Neuronal stem cell (in vitro differentiated cells): Measurements from ENCODE around the gene SLCO2A1.

Experiments used
- DNase-seq: peaks from one replicate; pipeline ENCODE4 v3.0.0-alpha.2; 2013; ENCODE audit warnings: low spot score
- H2AFZ ChIP-seq: one replicate; pipeline ENCODE4 v1.6.1; 2013; ENCODE audit warnings: mild to moderate bottlenecking, low read length, inconsistent platforms
- H2AK5ac ChIP-seq: 2 replicates; pipeline ENCODE4 v1.6.1; 2013; ENCODE audit warnings: low read depth, mild to moderate bottlenecking, inconsistent platforms, low read length, moderate library complexity, mixed read lengths
- H2BK120ac ChIP-seq: 2 replicates; pipeline ENCODE4 v1.6.1; 2013; ENCODE audit warnings: low read depth, mild to moderate bottlenecking, inconsistent platforms, low read length, moderate library complexity, mixed read lengths
- H2BK12ac ChIP-seq: one replicate; pipeline ENCODE4 v1.6.1; 2013; ENCODE audit warnings: low read length, inconsistent platforms
- H2BK15ac ChIP-seq: 2 replicates; pipeline ENCODE4 v1.6.1; 2013; ENCODE audit warnings: mild to moderate bottlenecking, low read length, inconsistent platforms, mixed read lengths
- H2BK5ac ChIP-seq: one replicate; pipeline ENCODE4 v1.6.1; 2013; ENCODE audit warnings: inconsistent platforms, mild to moderate bottlenecking, low read length, moderate library complexity
- H3K14ac ChIP-seq: one replicate; pipeline ENCODE4 v1.6.1; 2013; ENCODE audit warnings: low read length, inconsistent platforms
- H3K18ac ChIP-seq: 2 replicates; pipeline ENCODE4 v1.6.1; 2013; ENCODE audit warnings: low read length, inconsistent platforms
- H3K23ac ChIP-seq: 2 replicates; pipeline ENCODE4 v1.6.1; 2013; ENCODE audit warnings: low read depth, mild to moderate bottlenecking, mixed read lengths, low read length, inconsistent platforms; ENCODE audit not compliant: poor library complexity
- H3K27ac ChIP-seq: replicated peaks from 3 replicates; pipeline ENCODE4 v1.5.1; 2013; ENCODE audit warnings: low read length, inconsistent platforms
- H3K27me3 ChIP-seq, 3 experiments: 2 replicates each; pipeline ENCODE4 v1.6.1; 2013; ENCODE audit warnings: low read length in 3 of 3, mild to moderate bottlenecking in 2 of 3, inconsistent platforms in 1 of 3, low read depth in 1 of 3, mixed read lengths in 1 of 3, moderate library complexity in 1 of 3; ENCODE audit not compliant: control insufficient read depth in 3 of 3, insufficient read depth in 3 of 3
- H3K36me3 ChIP-seq, 2 donors: replicated peaks in 1 of 2; 2 replicates each; pipeline ENCODE4 v1.6.1; 2013; ENCODE audit warnings: low read length in 2 of 2; ENCODE audit not compliant: control insufficient read depth in 2 of 2, insufficient read depth in 2 of 2
- H3K4ac ChIP-seq: 2 replicates; pipeline ENCODE4 v1.6.1; 2013; ENCODE audit warnings: inconsistent platforms, mild to moderate bottlenecking, low read length, moderate library complexity
- H3K4me1 ChIP-seq, 2 donors: 1 replicate in 1 of 2; 2 replicates in 1 of 2; pipeline ENCODE4 v1.6.1; 2013; ENCODE audit warnings: low read length in 2 of 2, low read depth in 1 of 2; ENCODE audit not compliant: control insufficient read depth in 2 of 2, insufficient read depth in 1 of 2
- H3K4me2 ChIP-seq: one replicate; pipeline ENCODE4 v1.6.1; 2013; ENCODE audit warnings: mild to moderate bottlenecking, low read length, inconsistent platforms; ENCODE audit not compliant: insufficient read depth, poor library complexity, severe bottlenecking
- H3K4me3 ChIP-seq, 2 donors: 2 replicates each; pipeline ENCODE4 v1.5.1; 2013; ENCODE audit warnings: low read length in 2 of 2, mild to moderate bottlenecking in 2 of 2, inconsistent platforms in 1 of 2, moderate library complexity in 1 of 2
- H3K79me1 ChIP-seq: one replicate; pipeline ENCODE4 v1.6.1; 2013; ENCODE audit warnings: low read depth, mild to moderate bottlenecking, inconsistent platforms, low read length, moderate library complexity
- H3K9ac ChIP-seq: one replicate; pipeline ENCODE4 v1.6.1; 2013; ENCODE audit warnings: mild to moderate bottlenecking, low read depth, low read length, inconsistent platforms; ENCODE audit not compliant: poor library complexity
- H3K9me3 ChIP-seq, 2 donors: replicated peaks in 1 of 2; 2 replicates each; pipeline versions ENCODE3 to v1.6.1; 2013; ENCODE audit warnings: low read length in 2 of 2, mild to moderate bottlenecking in 2 of 2, inconsistent platforms in 1 of 2, low read depth in 1 of 2, mixed read lengths in 1 of 2, moderate library complexity in 1 of 2; ENCODE audit not compliant: control insufficient read depth in 2 of 2, insufficient read depth in 1 of 2
- H4K8ac ChIP-seq: one replicate; pipeline ENCODE4 v1.6.1; 2013; ENCODE audit warnings: low read depth, mild to moderate bottlenecking, inconsistent platforms, low read length, moderate library complexity
- H4K91ac ChIP-seq: one replicate; pipeline ENCODE4 v1.6.1; 2013; ENCODE audit warnings: low read length, low read depth, mild to moderate bottlenecking, inconsistent platforms; ENCODE audit not compliant: poor library complexity
- WGBS, 2 donors: extraction: QIAGEN DNeasy Blood & Tissue Kit; methylation state at CpG; one replicate each; pipeline ENCODE4 v1.1.7; 2013; ENCODE audit warnings: missing lambda C conversion rate in 2 of 2, mixed read lengths in 1 of 2; ENCODE audit not compliant: insufficient read length in 2 of 2, insufficient replicate concordance in 1 of 2; ENCODE audit errors: extremely low coverage in 2 of 2; 5-methylcytosine and 5-hydroxymethylcytosine counted together

The SLCO2A1 gene

DNA sequence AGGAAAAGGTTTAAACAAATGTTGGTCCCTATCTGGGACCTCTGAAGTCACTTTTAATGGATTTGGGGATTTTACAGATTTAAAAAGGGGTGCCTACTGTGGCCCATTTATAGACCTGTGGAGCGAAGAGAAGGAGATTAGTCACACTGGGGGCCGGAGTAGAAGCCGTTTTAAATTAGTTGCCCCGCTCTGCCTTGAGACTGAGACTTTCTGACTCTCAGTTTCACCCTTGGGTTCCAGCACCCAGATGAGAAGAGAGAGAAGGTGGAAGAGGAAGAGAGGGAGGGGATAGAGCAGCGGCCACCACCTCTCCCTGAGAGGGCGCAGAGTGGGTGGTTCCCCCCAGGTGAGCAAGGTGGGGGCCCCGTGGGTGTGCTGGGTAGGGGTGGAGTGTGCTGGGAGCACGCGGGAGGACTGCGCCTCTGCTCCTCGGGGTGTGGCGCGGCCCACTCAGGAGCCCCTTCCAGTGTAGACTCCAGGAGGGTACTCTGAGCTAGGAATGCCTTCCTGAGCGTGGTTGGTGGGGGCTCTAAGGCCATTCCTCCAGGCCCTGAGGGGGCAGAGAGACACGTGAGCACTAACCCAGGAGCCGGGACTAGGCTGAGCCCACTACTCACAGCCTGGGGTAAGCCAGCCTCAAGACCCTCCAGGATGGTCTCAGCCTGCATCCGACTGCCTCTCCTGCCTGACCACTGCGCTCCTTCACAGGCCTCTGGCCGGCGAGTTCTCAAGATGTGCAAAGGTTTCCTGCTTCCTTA, 101.4 kb downstream of the SLCO2A1 start:
- Histone ChIP-seq H3K79me1 (no peaks in the 10 kb centered on the region), H4K8ac (no peak overlapping the region), H3K27me3 (peaks cover 0 to 45% (median 16%) of the 10 kb centered on the region in 3 experiments), H3K4me3 (no peak overlapping the region), H3K9ac (no peak overlapping the region), H2BK15ac (no peak overlapping the region), H3K23ac (no peak overlapping the region), H3K4me2 (peak overlapping the region; percentile 91), H3K14ac (no peak overlapping the region), H3K27ac (no peak overlapping the region), H3K4ac (no peak overlapping the region), H2AK5ac (peak overlapping the region; percentile 9), H2BK120ac (no peak overlapping the region), H3K4me1 (peaks cover 0 to 3% of the 10 kb centered on the region in 2 donors), H3K18ac (no peak overlapping the region), H2BK5ac (no peak overlapping the region), H3K9me3 (no peaks in the 10 kb centered on the region), H2BK12ac (no peak overlapping the region), H3K36me3 (no peaks in the 10 kb centered on the region), H2AFZ (peak overlapping the region; percentile 92), H4K91ac (no peak overlapping the region)
- no peak for DNase-seq
- WGBS, 2 donors = no CpG with 5 or more reads among the region's 20 CpGs

DNA sequence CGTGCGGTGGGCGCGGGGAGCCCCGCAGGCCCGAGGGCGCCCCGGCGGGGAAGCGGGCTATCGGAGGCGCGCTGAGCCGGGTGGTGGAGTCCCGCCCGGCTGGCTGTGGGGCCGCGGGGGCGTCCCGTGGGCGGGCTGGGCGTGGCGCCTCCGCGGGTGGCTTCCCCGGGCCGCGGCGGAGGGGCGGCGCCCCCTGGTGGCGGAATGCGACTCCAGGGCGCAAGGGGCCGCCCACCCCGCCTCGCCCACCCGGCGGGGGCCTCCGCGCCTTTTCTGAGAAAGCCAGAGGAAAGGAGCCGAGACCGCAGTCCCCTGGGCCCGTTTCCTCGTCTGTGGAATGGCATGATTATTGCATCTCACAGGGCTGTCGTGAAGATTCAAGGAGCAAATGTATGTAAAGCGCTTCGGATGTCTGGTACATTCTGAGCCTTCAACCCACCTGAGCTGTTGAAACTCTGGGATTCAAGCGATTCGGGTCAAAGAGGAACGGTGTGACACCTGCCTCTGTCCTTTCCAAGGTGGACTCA, 102.1 kb downstream of the SLCO2A1 start:
- H3K23ac ChIP-seq = no peak overlapping the region
- no peaks in the 10 kb centered on the region for H3K9me3 ChIP-seq
- peak overlapping the region; percentile 92 for H2AFZ ChIP-seq
- no CpG with 5 or more reads among the region's 51 CpGs for WGBS, 2 donors
- no peaks in the 10 kb centered on the region for H3K36me3 ChIP-seq
- H2BK120ac ChIP-seq = peak overlapping the region; percentile 51
- peak overlapping the region; percentile 91 for H3K4me2 ChIP-seq
- H3K4me1 ChIP-seq = peaks cover 0 to 3% of the 10 kb centered on the region in 2 donors
- no peak overlapping the region for H3K14ac ChIP-seq
- H2AK5ac ChIP-seq = no peak overlapping the region
- H3K9ac ChIP-seq = peak overlapping the region; percentile 24
- peak overlapping the region; percentile 34 for H2BK15ac ChIP-seq
- no peaks in the 10 kb centered on the region for H3K79me1 ChIP-seq
- no peak overlapping the region for H4K8ac ChIP-seq
- no peak overlapping the region for H3K27ac ChIP-seq
- no peak overlapping the region for H2BK5ac ChIP-seq
- peak overlapping the region; percentile 87 for H3K18ac ChIP-seq
- peak overlapping the region; percentile 34 to 77 for H3K4me3 ChIP-seq
- peak; percentile 62 for DNase-seq
- no peak overlapping the region for H3K4ac ChIP-seq
- no peak overlapping the region for H4K91ac ChIP-seq
- H2BK12ac ChIP-seq = no peak overlapping the region
- peaks cover 0 to 45% (median 16%) of the 10 kb centered on the region in 3 experiments for H3K27me3 ChIP-seq

DNA sequence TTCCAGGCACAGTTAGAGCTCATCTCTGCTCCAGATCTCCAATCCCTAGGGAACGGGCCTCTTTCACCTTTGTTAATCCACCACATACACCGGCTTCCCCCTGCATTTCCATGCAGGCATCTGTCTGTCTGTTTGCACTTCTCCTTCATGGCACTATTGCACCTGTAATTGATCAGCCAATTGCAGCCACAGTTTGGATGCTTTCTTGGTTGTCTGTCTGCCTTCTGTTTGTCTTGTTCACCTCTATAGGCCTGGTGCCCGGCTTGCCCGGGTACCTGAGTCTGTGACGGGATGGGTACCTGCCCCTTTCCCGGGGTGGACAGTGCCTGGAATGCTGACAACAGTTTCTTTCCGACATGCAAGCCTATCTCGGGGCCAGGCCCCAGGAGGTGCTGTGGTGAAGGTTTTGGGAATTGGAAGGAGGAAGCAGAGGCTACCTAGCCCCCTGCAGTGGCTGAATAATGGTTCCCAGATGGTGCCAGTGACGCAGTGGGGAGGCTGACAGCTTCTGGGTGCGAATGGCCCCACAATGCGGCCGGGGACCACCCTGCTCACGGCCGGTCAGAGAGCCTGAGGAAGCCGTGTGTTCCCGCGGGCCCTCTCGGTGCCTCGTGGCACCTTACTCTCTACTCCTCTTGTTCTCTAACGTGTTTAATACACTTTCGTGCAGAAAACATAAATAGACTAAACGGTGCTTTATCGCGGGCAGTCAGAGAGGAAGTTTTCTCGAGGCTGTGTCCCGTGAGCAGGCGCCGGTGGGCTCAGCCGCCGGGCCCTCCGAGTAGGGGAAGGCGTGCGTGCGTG, 102.8 kb downstream of the SLCO2A1 start:
- H4K8ac ChIP-seq = no peak overlapping the region
- peak; percentile 18 for DNase-seq
- peaks cover 0 to 45% (median 16%) of the 10 kb centered on the region in 3 experiments for H3K27me3 ChIP-seq
- H2BK12ac ChIP-seq = no peak overlapping the region
- H2BK15ac ChIP-seq = no peak overlapping the region
- no peaks in the 10 kb centered on the region for H3K9me3 ChIP-seq
- H3K4me1 ChIP-seq = peaks cover 0 to 3% of the 10 kb centered on the region in 2 donors
- H2AFZ ChIP-seq = peak overlapping the region; percentile 92
- no peak overlapping the region for H3K4ac ChIP-seq
- WGBS, 2 donors = no CpG with 5 or more reads among the region's 34 CpGs
- peak overlapping the region; percentile 34 to 77 for H3K4me3 ChIP-seq
- peak overlapping the region; percentile 87 for H3K18ac ChIP-seq
- H4K91ac ChIP-seq = no peak overlapping the region
- H2BK120ac ChIP-seq = peak overlapping the region; percentile 51
- no peak overlapping the region for H3K14ac ChIP-seq
- H2BK5ac ChIP-seq = no peak overlapping the region
- H3K9ac ChIP-seq = peak overlapping the region; percentile 24
- no peak overlapping the region for H2AK5ac ChIP-seq
- H3K27ac ChIP-seq = no peak overlapping the region
- no peaks in the 10 kb centered on the region for H3K79me1 ChIP-seq
- peak overlapping the region; percentile 91 for H3K4me2 ChIP-seq
- no peaks in the 10 kb centered on the region for H3K36me3 ChIP-seq
- H3K23ac ChIP-seq = no peak overlapping the region
